ENCODE data around the gene PRDM16.

PRDM16 gene

GRCh38 chr1:3483380-3483779 lies 414.4 kb downstream of the PRDM16 start:
- H3K4me1 ChIP-seq (ENCODE audit: control insufficient read depth in 2 of 2, insufficient read depth in 2 of 2, low read length in 2 of 2) = peaks cover 7 to 16% of the 10 kb centered on the region in 2 donors
- H3K9ac ChIP-seq (ENCODE audit: low read depth in 1 of 2, low read length in 2 of 2) = no peak overlapping the region
- no peaks in the 10 kb centered on the region for H3K36me3 ChIP-seq (ENCODE audit: control insufficient read depth in 2 of 2, insufficient read depth in 2 of 2, low read length in 2 of 2)
- H3K27me3 ChIP-seq (ENCODE audit: control insufficient read depth in 2 of 2, insufficient read depth in 2 of 2, low read length in 2 of 2) = no peaks in the 10 kb centered on the region
- H3K9me3 ChIP-seq (ENCODE audit: control insufficient read depth in 2 of 2, low read length in 2 of 2) = no peaks in the 10 kb centered on the region
- no peak overlapping the region for H3K27ac ChIP-seq (ENCODE audit: low read depth in 2 of 2, low read length in 2 of 2)
- no peak overlapping the region for H3K4me3 ChIP-seq (ENCODE audit: low read length in 2 of 2)

GRCh38 chr1:3483801-3484444 lies 414.9 kb downstream of the PRDM16 start:
- H3K4me3 ChIP-seq (ENCODE audit: low read length in 2 of 2) = no peak overlapping the region
- H3K27ac ChIP-seq (ENCODE audit: low read depth in 2 of 2, low read length in 2 of 2) = no peak overlapping the region
- H3K9ac ChIP-seq (ENCODE audit: low read depth in 1 of 2, low read length in 2 of 2) = no peak overlapping the region
- no peaks in the 10 kb centered on the region for H3K36me3 ChIP-seq (ENCODE audit: control insufficient read depth in 2 of 2, insufficient read depth in 2 of 2, low read length in 2 of 2)
- no peaks in the 10 kb centered on the region for H3K9me3 ChIP-seq (ENCODE audit: control insufficient read depth in 2 of 2, low read length in 2 of 2)
- H3K4me1 ChIP-seq (ENCODE audit: control insufficient read depth in 2 of 2, insufficient read depth in 2 of 2, low read length in 2 of 2) = peaks cover 7 to 16% of the 10 kb centered on the region in 2 donors
- no peaks in the 10 kb centered on the region for H3K27me3 ChIP-seq (ENCODE audit: control insufficient read depth in 2 of 2, insufficient read depth in 2 of 2, low read length in 2 of 2)

- no peak overlapping the region for H3K9ac ChIP-seq (ENCODE audit: low read depth in 1 of 2, low read length in 2 of 2)
- H3K4me1 ChIP-seq (ENCODE audit: control insufficient read depth in 2 of 2, insufficient read depth in 2 of 2, low read length in 2 of 2) = peaks cover 6 to 10% of the 10 kb centered on the region in 2 donors
- H3K36me3 ChIP-seq (ENCODE audit: control insufficient read depth in 2 of 2, insufficient read depth in 2 of 2, low read length in 2 of 2) = no peaks in the 10 kb centered on the region
- H3K27ac ChIP-seq (ENCODE audit: low read depth in 2 of 2, low read length in 2 of 2) = no peak overlapping the region
- H3K27me3 ChIP-seq (ENCODE audit: control insufficient read depth in 2 of 2, insufficient read depth in 2 of 2, low read length in 2 of 2) = no peaks in the 10 kb centered on the region
- no peak overlapping the region for H3K4me3 ChIP-seq (ENCODE audit: low read length in 2 of 2)
- no peaks in the 10 kb centered on the region for H3K9me3 ChIP-seq (ENCODE audit: control insufficient read depth in 2 of 2, low read length in 2 of 2)
These were observed 416.0 kb downstream of the PRDM16 start for GRCh38 chr1:3485016-3485415.

Data from mucosa of rectum (tissue), 2 donors.